A549 treated with AZD2906 at 1 μM for 4 hours (cell line): ENCODE measurements around the gene ITGB8. TPM values are rescaled to one million over a fixed set of nuclear protein-coding genes. Genes with fewer than 3 reads are reported as not detected.

Source experiments
- total RNA-seq: library from RNA; stranded (reverse); fragments of 200-300 nt; extraction: Qiagen RNA extraction; gene quantifications from 5 replicates; pipeline ENCODE4 v1.2.3, GENCODE V29; 2022

Gene ITGB8
- 1.1 to 1.5 TPM (median 1.3 TPM) in 5 replicates for total RNA-seq

GRCh38 chr7:20330239-20330927 is at the start of gene ITGB8:
ITGB8 (plus strand) TSS chr7:20330900; CDS start chr7:20331807, 907 bp downstream.

Other genes starting within 250 kb of the ITGB8 start
- gene MACC1, start 113.5 kb upstream of the ITGB8 start, total RNA-seq = not detected in 5 replicates